Neutrophil (primary cell): ENCODE measurements around the gene ALPL.
A peak's percentile ranks its signal among the peaks of the same experiment; 100 is the strongest.

Source experiments
- H3K27ac ChIP-seq: fragments of 200-600 bp; sonication (generic); 2 replicates; pipeline ENCODE4 v1.5.1; 2016; ENCODE audit warnings: mild to moderate bottlenecking, moderate library complexity
- H3K27me3 ChIP-seq: fragments of 200-600 bp; sonication (generic); 2 replicates; pipeline ENCODE4 v1.6.0; 2016; ENCODE audit warnings: mild to moderate bottlenecking
- H3K36me3 ChIP-seq: fragments of 200-600 bp; sonication (generic); 2 replicates; pipeline ENCODE4 v1.5.1; 2017
- H3K4me1 ChIP-seq, 2 experiments: fragments of 200-600 bp in 1 of 2; sonication (generic) in 1 of 2; 1 replicate in 1 of 2; 2 replicates in 1 of 2; pipeline versions ENCODE4 v1.5.1 to v1.6.1; 2013 to 2016; ENCODE audit warnings: low read depth in 1 of 2, low read length in 1 of 2, mild to moderate bottlenecking in 1 of 2, moderate library complexity in 1 of 2; ENCODE audit not compliant: control insufficient read depth in 1 of 2, insufficient read depth in 1 of 2
- H3K4me3 ChIP-seq, 2 experiments: fragments of 200-600 bp in 1 of 2; sonication (generic) in 1 of 2; 1 replicate in 1 of 2; 2 replicates in 1 of 2; pipeline ENCODE4 v1.5.1; 2013 to 2016; ENCODE audit warnings: low read depth in 1 of 2, low read length in 1 of 2, mild to moderate bottlenecking in 1 of 2, moderate library complexity in 1 of 2
- H3K9me3 ChIP-seq: fragments of 200-600 bp; sonication (generic); 2 replicates; pipeline ENCODE4 v1.5.1; 2016
- CTCF ChIP-seq: fragments of 200-600 bp; sonication (generic); IDR thresholded peaks from 2 replicates; pipeline ENCODE4 v1.5.1; 2016; ENCODE audit warnings: antibody characterized with exemption

ALPL gene

GRCh38 chr1:21568809-21569385 lies 59.7 kb downstream of the ALPL start:
- no peak for TF ChIP-seq CTCF
- Histone ChIP-seq H3K36me3 (peaks cover 66% of the 10 kb centered on the region), H3K27me3 (no peaks in the 10 kb centered on the region), H3K4me1 (peaks cover 11 to 13% of the 10 kb centered on the region in 2 experiments), H3K4me3 (no peak overlapping the region), H3K27ac (no peak overlapping the region), H3K9me3 (no peaks in the 10 kb centered on the region)

- no peak for TF ChIP-seq CTCF
- no peaks in the 10 kb centered on the region for H3K9me3 ChIP-seq
- H3K27me3 ChIP-seq = no peaks in the 10 kb centered on the region
- no peak overlapping the region for H3K4me3 ChIP-seq
- no peak overlapping the region for H3K27ac ChIP-seq
- H3K36me3 ChIP-seq = peaks cover 55% of the 10 kb centered on the region
- H3K4me1 ChIP-seq = peaks cover 22 to 24% of the 10 kb centered on the region in 2 experiments
Observed at GRCh38 chr1:21569820-21570527, 60.8 kb downstream of the ALPL start.

- no peaks in the 10 kb centered on the region for H3K27me3 ChIP-seq
- no peak for TF ChIP-seq CTCF
- no peak overlapping the region for H3K27ac ChIP-seq
- H3K4me1 ChIP-seq = peaks cover 24 to 25% of the 10 kb centered on the region in 2 experiments
- no peaks in the 10 kb centered on the region for H3K9me3 ChIP-seq
- no peak overlapping the region for H3K4me3 ChIP-seq
- H3K36me3 ChIP-seq = peaks cover 49% of the 10 kb centered on the region
Observed at GRCh38 chr1:21570528-21570875, 61.3 kb downstream of the ALPL start.

GRCh38 chr1:21570885-21571284 lies 61.7 kb downstream of the ALPL start:
- TF ChIP-seq CTCF = no peak
- no peaks in the 10 kb centered on the region for H3K27me3 ChIP-seq
- H3K27ac ChIP-seq = no peak overlapping the region
- no peak overlapping the region for H3K4me3 ChIP-seq
- peaks cover 24 to 25% of the 10 kb centered on the region in 2 experiments for H3K4me1 ChIP-seq
- H3K36me3 ChIP-seq = peaks cover 46% of the 10 kb centered on the region
- H3K9me3 ChIP-seq = no peaks in the 10 kb centered on the region

GRCh38 chr1:21572221-21572620 lies 63.0 kb downstream of the ALPL start:
- TF ChIP-seq CTCF = no peak
- Histone ChIP-seq H3K27me3 (no peaks in the 10 kb centered on the region), H3K4me1 (peaks cover 24 to 25% of the 10 kb centered on the region in 2 experiments), H3K9me3 (no peaks in the 10 kb centered on the region), H3K36me3 (peaks cover 46% of the 10 kb centered on the region), H3K4me3 (no peak overlapping the region), H3K27ac (peak overlapping the region; percentile 39)
